Right lobe of liver (tissue), 4 donors: ENCODE data around the gene PRKACA.

Source experiments
- CTCF ChIP-seq, 4 donors: fragments of 200-600 bp in 3 of 4; fragments of 450-650 bp in 1 of 4; IDR thresholded peaks; one replicate each; pipeline versions ENCODE4 v1.5.1 to v1.8.0; 2016 to 2022; ENCODE audit warnings: antibody characterized with exemption in 4 of 4, mild to moderate bottlenecking in 2 of 4
- POLR2A ChIP-seq: fragments of 450-650 bp; IDR thresholded peaks from one replicate; pipeline ENCODE4 v1.6.1; 2017; ENCODE audit warnings: antibody characterized with exemption, mild to moderate bottlenecking
- donor health status: DM: no; HTN: no; CAD: no.
- donor health status: DM: no; HTN: no; CAD: no.
- donor health status: DM: no; HTN: yes; CAD: no.

GRCh38 chr19:14086098-14086497 lies 31.5 kb downstream of the PRKACA start:
- TF ChIP-seq POLR2A (no peak), CTCF (IDR thresholded peaks at IDR 0.05) (no peak)
